Activated effector memory CD4-positive, alpha-beta T cell treated with anti-CD3 and anti-CD28 coated beads, Interleukin-2, amount 50 U/mL, for 16 hours (primary cell): ENCODE measurements around the gene ADAMTS4.
"Not testable (repeated sequence)": the region's sequence is repeated elsewhere in the genome, so short reads cannot be mapped to it uniquely, and the experiment has no call there.

Source experiments
- DNase-seq: peaks from one replicate; pipeline ENCODE4 v3.0.0-alpha.2; 2020

Gene ADAMTS4, protein sequence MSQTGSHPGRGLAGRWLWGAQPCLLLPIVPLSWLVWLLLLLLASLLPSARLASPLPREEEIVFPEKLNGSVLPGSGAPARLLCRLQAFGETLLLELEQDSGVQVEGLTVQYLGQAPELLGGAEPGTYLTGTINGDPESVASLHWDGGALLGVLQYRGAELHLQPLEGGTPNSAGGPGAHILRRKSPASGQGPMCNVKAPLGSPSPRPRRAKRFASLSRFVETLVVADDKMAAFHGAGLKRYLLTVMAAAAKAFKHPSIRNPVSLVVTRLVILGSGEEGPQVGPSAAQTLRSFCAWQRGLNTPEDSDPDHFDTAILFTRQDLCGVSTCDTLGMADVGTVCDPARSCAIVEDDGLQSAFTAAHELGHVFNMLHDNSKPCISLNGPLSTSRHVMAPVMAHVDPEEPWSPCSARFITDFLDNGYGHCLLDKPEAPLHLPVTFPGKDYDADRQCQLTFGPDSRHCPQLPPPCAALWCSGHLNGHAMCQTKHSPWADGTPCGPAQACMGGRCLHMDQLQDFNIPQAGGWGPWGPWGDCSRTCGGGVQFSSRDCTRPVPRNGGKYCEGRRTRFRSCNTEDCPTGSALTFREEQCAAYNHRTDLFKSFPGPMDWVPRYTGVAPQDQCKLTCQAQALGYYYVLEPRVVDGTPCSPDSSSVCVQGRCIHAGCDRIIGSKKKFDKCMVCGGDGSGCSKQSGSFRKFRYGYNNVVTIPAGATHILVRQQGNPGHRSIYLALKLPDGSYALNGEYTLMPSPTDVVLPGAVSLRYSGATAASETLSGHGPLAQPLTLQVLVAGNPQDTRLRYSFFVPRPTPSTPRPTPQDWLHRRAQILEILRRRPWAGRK

DNA sequence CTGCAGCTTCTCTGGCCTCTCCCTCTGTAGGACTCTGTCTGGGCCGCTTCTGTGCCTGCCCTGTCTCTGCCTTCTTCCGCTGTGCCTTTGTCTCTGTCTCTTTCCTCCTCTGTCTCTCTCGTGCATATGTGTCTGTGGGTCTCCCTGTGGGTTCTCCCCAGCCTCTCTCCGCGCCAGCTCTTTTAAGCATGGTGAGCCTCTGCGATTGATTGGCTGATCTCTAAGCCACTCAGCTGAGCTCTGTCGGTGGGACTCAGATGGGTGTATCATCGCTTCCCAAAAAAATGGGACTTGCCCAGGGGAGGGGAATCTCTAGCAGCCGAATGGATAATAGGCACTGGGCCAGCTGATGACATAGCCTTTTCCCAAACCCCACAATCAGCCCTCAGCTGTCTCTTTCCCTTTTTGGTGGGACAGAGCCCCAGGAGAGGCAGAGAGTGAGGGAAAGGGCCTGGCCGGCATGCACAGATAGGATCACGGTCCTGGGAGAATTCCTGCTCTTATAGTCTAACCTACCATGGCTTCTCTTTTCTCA lies at the start of gene ADAMTS4:
ADAMTS4 (minus strand) TSS at position 158 of the 535 bp plus-strand sequence. CDS start 427 bp downstream, outside the sequence.
- DNase-seq, result no peak

DNA sequence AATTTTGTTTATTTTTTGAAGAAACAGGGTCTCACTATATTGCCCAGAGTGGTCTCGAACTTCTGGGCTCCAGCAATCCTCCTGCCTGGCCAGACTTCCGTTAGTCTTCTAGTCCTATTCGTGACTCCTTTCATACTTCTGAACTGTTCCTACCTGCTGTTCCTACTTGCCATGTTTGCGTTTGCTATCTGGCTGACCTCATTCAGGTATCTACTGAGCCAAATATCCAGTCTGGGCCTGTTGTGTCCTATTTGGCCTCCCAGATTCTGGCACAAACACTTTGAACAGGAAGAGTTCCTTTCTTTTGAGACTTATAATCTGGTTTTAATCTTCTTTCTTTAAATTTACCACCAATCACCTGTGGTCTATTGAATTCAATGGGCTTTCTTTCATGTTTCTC lies 46.0 kb upstream of the ADAMTS4 start:
- no peak for DNase-seq

DNA sequence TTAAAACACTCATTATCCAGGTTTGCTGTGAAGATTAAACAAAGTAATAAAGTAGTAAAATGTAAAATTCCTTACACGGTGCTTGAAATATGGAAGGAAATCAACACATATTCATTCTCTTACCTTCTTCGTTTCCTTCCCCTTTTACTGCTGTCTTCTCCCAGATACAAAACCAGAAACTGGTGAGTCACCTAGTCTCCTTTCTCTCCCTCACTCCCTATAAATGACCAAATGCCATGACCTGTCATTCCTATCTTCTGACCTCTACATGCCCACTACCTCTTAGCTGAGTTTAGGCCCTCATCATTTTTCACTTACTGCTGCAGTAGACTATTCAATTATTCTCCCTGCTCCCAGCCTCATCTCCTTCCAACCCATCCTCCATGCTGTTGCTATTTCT lies 43.5 kb upstream of the ADAMTS4 start:
- no peak for DNase-seq

DNA sequence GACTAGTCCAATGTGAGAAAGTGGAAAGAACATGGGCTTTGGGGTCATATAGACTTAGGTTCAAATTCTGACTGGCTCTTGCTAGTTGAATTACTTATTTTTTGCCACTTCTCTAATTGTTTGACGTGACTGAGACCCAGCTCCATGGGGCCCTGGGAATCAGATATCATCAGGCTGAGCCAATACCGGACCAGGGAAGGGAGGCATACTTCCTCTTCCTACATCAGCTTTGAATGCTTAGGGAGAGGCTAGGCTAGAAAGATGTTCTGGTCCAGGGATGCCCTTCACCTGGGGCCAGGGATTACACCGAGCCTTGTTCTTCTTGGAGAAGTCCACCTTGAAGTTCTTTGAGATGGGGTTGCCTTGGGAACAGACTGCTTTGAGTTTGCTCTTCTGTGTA lies 42.8 kb upstream of the ADAMTS4 start:
- DNase-seq, result no peak

DNA sequence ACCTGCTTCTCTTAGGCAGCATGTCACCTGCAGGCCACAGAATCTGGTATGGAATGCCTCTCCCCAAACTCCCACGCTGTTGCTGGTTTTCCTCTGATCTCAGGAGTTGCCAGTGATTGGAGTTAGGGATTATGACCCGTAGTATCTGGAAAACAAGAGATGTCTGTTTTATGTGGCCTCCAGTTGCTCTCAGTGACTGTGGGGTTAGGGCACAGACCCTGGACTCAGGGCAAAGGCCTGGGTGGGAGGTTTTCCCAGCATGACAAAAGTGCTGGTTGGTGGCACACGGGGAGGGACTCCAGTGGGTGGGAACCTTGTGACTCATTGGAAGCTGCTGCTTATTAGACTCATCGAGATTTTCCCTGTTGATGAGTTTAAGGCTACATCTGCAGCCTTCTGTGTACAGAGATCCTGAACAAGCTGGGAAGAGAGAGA lies 39.2 kb upstream of the ADAMTS4 start, which contains the start of gene NR1I3:
NR1I3 (minus strand) TSS at position 165 of the 435 bp plus-strand sequence. CDS start 1,638 bp downstream, outside the sequence.
- no peak for DNase-seq

DNA sequence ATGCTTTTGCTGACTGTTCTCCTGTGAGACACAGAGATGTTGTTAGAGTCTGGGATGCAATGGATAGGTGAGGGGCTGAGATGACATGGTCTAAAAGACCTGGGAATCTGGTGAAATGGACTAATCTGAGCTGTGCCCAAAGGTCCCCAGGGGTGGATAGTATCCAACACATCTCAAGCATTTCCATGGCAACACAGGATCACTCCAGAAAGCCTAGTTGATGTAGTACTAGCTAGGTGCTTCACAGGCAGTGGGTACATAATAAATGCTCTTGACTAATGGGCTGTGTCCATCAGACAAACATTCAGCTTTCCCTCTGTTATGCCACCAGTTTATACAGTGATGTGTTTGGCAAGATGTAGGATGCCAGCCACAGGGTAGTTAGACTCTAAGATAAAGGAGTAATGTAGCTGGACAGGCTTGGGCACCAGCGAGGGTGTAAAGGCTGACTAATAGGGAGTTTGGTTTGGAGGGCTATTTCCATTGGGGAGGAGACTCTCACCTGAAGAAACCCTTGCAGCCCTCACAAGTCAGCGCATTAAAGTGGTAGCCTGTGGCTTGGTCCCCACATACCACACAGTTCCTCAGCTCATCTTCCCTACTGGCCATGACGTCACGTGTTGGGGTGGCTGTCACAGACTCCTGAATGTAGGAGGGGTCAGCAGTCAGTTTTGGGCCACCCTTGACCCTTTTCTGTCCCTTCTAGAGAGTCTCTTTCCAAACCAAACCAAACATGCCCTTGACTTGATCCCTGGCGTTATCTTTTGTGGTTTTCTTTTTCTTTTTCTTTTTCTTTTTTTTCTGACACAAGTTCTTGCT lies 37.3 kb upstream of the ADAMTS4 start:
- DNase-seq, result no peak

DNA sequence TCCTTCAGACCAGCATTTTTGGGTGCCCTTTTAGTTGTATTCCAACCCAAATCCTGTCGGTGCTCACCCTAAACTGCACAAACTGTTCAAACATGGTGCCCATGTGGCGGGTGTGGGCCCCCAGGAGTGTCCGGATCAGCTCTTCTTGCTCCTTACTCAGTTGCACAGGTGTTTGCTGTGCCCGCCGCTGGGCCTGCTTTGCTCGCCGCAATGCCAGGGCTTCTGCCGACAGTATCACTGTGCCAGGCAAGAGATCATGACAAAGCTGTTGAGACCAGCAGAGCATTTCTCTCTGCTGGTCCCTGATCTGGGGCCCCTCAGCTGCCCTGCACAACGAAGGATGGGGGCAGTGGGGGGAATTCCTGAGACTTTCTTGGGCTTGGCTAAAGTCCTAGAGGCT lies 34.2 kb upstream of the ADAMTS4 start:
- no peak for DNase-seq

DNA sequence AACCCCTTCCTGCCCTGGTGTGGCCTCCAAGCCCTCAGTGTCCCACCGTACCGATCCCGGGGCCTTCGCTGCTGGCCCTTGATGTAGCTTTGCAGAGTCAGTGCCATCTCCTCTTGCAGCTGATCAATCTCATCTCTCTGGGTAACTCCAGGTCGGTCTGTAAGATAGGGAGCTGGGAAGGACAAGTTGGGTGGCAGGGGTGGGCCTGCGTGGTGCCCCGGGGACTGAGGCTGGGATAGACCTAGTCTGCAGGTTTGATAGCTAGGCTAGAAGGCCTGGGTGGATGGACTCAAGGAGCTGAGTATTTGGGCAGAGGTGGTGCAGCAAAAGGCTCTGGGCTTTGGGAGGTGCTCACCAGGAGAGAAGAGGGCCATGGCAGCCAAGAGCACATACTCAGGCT lies 31.9 kb upstream of the ADAMTS4 start:
- DNase-seq, result no peak

DNA sequence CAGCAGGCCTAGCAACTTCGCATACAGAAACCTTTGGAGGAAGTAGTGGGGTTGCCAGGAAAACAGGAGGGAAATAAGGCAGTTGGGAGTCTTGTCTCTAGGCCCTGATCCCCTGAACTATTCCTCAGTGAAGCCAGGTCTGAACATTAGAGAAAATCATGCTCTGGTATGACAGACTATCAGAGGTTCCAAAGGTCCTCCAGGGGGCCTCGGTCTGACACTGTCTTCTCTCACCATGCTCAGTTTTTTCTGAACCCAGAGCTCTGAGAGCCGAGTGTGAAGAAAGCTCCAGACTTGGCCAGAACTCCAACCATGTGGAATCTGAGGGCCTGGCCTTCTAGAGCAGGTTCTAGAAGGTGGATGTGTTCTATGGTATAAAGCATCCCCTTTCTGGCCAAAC lies 31.0 kb upstream of the ADAMTS4 start:
- DNase-seq, result no peak

DNA sequence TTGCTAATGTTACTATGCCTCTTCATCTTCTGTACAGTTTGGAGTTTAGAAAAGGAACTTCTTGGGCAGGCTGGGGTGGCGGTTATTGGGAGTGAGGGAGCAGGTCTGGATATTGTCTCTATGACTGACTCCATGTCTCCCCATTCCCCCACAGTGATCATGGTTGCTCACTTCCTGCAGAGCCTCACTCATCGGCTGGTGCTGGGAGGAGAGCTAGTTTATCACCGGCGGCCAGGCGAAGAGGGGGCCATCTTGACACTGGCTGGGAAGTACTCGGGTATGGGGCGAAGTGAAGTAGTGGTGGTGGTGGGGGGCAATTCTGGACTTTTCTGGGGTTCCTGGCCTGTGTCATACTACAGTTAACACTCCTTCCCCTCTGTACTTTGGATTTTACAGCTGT lies 29.2 kb upstream of the ADAMTS4 start:
- DNase-seq, result no peak

DNA sequence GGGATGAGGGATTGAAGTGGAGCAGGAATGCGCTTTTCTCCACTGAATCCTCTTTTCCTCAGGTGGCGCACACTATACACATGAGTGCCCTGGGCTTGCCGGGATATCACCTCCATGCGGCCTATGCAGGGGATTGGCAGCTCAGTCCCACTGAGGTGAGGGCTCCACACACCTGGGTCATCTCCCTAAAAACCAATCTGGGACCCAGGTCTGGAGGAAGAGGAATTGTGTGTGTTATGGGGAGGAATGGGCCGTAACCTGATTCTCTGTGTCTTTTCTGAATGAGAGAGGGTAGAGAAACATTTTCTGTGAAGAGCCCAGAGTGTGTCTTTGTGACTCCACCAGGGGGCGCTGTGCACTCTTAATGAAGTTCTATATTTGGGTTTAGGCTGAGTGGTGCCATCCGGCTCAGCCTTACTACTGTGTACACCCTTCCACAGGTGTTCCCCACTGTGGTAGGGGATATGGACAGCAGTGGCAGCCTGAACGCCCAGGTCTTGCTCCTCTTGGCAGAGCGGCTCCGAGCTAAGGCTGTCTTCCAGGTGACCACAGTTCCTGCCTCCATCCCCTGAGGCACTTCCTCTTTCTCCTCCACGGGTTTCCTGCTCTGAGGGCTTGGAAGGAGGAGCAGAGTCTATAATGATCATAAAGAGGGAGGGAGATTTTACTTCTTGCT lies 28.5 kb upstream of the ADAMTS4 start:
- DNase-seq, result peak; percentile 95

DNA sequence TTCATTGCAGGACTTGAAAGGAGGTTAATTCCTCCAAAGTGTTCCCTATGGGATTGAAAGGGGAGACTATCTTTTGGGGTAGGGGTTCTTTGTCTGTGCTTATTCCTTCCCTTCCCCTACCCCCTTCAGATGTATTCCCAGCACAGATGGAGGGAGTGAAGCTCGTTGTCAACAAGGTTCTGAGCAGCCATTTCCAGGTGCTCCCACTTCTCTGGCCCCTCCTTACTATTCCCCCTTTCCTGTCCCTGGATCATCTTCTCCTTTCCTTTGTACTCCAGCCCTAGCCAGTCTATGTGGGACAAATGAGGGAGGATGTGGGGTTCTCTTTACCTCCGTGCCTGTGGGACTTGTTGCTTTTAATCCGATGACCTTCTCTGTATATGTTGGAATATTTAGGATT lies 27.9 kb upstream of the ADAMTS4 start:
- DNase-seq, result no peak

DNA sequence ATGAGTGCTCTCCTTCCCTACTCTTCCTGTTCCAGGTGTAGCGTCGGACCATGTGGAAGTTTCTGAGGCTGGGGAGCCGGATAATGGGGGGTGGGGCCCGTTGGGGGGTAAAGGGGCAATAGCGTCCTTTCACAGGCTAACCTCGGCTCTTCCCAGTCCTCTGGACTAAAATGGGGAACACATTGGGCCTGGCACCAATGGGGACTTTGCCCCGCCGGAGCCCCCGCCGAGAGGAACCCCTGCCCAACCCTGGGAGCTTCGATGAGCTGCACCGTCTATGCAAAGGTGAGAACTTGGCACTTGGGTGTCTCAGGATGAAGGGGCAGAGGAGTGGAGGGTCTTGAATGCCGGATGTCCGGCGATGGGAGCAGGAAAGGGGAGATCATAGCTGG lies 27.5 kb upstream of the ADAMTS4 start:
- DNase-seq, result peak; percentile 67

DNA sequence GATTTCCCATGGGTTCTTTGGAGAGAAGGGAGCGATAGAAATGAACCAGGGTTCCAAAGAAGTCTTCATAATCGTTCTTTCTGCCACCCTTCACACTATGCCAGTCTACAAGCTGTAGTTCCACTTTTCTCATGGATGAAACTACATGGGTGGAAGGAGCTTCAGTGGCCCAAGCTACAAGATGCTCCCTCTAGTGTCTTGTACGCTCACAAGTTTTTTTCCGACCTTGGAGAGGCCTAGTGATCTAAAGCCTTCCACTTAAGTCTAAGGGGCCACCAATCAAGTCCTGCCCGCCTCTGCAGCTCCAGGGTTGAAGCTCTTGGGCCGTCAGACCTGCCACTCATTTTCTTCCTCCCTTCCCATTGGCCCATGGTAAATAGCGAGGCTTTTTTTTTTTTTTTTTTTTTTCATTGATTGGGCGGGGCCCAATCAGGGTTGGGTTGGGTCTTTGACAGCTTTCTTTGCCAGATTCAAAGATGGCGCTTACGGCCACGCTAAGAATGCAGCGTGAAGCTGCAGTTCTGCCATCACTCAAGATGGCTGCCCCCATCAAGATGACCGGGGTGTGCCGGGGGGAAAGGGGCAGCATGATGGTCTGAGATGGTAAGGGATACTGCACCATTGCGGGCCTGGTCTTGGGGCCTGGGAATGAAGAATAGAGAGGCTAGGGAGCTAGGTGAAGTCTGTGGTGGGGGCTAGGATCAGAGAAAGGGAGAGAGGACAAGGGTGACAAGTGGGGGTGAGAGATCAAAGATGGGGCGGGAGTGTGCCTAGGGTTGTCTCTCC lies 26.9 kb upstream of the ADAMTS4 start, which contains the start of gene TOMM40L:
TOMM40L (plus strand) TSS at position 527 of the 786 bp plus-strand sequence. CDS start 430 bp downstream, outside the sequence.
- peak; percentile 94 for DNase-seq

DNA sequence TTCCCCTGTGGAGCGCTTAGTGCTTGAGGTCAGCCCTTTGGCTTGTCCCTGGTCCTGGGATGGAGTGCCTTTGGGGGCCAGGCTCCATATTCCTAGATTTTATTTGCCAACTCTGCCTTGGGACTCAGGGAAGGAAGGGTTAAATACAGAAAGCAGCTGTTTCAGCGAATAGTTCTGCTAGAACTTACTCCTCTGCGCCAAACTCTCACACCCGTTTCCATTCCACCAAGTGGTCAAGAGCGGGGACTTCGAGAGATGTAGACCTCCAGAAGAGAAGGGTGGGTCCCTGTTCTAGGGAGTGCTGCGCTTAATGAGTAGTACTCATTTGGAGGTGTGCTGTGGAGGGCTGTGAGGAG lies 26.3 kb upstream of the ADAMTS4 start:
- DNase-seq, result no peak

DNA sequence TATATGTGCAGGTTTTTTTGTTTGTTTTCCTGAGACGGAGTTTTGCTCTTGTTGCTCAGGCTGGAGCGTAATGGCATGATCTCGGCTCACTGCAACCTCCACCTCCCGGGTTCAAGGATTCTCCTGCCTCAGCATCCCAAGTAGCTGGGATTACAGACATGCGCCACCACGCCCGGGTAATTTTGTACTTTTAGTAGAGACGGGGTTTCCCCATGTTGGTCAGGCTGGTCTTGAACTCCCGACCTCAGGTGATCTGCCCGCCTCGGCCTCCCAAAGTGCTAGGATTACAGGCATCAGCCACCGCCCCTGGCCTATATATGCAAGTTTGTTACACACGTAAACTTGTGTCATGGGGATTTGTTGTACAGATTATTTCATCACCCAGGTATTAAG lies 25.8 kb upstream of the ADAMTS4 start:
- not testable (repeated sequence) for DNase-seq

DNA sequence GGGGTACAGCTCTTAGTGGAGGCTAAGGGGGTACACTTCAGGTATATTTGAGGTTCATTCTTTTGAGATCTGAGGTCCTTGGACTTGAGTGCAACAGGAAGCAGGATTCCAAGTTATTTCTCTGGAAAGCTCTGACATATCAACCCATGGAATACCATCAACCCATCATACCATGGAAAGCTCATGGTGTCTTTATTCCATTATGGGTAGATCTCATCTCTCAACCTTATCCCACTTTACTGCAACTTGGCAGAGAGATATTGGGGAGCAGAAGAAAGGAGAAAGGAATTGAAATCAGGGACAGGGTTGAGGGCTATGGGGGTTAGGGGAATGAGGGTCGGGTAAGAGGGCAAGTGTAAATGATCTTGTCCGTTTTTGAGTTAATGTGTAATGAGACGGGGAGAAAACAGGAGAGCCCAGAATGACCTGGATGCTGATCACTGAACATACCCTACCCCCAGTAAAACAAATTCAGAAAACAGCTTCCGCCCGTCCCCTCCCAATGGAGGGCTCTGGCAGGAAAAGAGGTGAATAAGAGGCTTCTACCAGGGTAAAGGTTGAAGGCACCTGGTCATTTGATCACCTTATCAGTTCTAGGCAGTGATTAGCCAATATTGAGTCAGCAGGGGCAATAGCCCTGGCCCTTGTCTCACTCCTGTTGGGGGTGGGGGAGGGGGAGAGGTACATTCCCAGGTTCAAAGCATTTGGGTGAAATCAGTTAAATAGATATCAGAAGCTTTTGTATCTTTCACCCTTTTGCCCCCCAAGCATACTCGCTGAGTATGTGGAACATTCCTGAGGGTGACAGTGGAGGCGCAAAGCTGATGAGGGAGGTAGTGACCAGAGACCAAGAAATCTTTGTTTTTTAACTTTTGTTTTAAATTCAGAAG lies 25.2 kb upstream of the ADAMTS4 start:
- DNase-seq, result no peak

DNA sequence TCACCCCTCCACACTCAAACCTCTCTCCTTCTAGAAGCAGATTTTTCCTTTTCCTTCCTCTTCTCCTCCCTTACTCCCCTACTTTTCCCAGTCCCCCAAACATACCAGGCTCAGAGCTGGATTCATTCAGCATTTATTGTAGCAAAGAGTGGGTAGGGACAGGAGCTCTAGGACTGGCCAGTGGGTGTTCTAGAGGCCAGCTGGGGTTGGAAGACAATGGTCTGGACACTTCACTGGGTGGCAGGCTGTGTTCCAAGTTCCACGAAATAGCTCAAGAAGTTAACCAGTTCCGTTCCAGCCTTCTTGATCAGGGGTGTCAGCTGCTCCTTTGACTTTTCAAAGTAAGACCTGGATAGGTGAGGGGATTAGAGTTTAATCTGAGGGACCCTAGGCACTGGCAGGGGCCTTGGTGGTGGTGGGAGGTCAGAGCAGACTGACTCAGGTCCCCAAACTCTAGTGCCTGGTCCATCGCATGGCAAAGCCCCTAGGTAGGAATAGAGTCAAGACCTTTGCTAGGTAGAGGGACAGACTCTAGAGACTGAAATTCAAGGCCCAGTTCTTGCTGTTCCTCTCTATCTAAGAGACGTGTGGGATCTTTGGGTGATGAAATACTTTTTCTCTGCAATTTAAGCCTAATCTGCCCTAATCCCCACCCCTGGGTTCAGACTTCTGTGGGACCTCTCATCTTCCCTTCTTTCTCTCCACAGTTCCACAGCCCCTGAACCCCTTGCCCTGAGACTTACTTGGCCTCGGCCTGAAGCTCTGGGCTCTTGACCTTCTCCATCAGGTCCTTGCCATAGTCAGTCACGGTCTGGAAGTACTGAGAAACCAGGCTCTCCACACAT lies 23.5 kb upstream of the ADAMTS4 start:
- DNase-seq, result no peak

DNA sequence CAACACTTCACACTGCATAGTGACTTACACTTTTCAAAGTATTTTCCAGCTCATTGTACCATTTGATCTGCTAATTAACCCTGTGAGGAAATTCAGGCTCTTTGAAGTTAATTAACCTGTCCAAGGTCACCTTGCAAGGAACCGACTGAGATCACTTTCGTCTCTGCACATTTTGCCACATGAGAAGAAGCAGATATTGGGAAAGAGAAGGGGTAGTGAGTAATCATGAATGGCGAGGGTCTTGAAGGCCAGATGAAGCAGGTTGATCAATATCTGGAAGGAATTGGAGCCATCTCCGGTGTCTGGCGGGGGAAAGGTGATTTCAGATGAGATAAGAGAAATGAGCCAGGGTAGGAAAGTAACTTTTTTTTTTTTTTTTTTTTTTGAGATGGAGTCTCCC lies 21.1 kb upstream of the ADAMTS4 start:
- DNase-seq, result no peak
